GM19468 (cell line): Measurements from ENCODE around the gene TGFB3.
A peak's percentile ranks its signal among the peaks of the same experiment; 100 is the strongest.
"Not testable (repeated sequence)": the region's sequence is repeated elsewhere in the genome, so short reads cannot be mapped to it uniquely, and the experiment has no call there.

Experiments
- ATAC-seq: cut with Tn5 transposase; IDR thresholded peaks from one replicate; pipeline ENCODE4 v1.9.1; 2021; ENCODE audit warnings: mild to moderate bottlenecking, moderate library complexity, moderate number of reproducible peaks; ENCODE audit not compliant: unreplicated experiment; ENCODE audit errors: extremely low read depth

TGFB3 gene

GRCh38 chr14:75981426-75982265 lies at the start of gene TGFB3:
TSS of gene TGFB3 (minus strand) at chr14:75981995. CDS start at chr14:75980893, 1,102 bp downstream.
- peak; percentile 25 for ATAC-seq

- no peak for ATAC-seq
These were observed 42.6 kb upstream of the TGFB3 start for GRCh38 chr14:76024211-76024907.

GRCh38 chr14:76023757-76024156 lies 42.0 kb upstream of the TGFB3 start:
- ATAC-seq: no peak

- no peak for ATAC-seq
These were observed 41.2 kb upstream of the TGFB3 start for GRCh38 chr14:76022991-76023390.

- ATAC-seq: no peak
These were observed 37.9 kb upstream of the TGFB3 start for GRCh38 chr14:76019676-76020075.

- ATAC-seq: no peak
These were observed 33.9 kb upstream of the TGFB3 start for GRCh38 chr14:76015668-76016067.

GRCh38 chr14:76015191-76015590 lies 33.4 kb upstream of the TGFB3 start:
- ATAC-seq: no peak

- no peak for ATAC-seq
These were observed 30.6 kb upstream of the TGFB3 start for GRCh38 chr14:76012354-76012753.

- no peak for ATAC-seq
These were observed 30.1 kb upstream of the TGFB3 start for GRCh38 chr14:76011930-76012329.

- ATAC-seq: not testable (repeated sequence)
These were observed 27.8 kb upstream of the TGFB3 start for GRCh38 chr14:76009627-76010026.

GRCh38 chr14:76007852-76008251 lies 26.1 kb upstream of the TGFB3 start:
- no peak for ATAC-seq

GRCh38 chr14:76007379-76007778 lies 25.6 kb upstream of the TGFB3 start:
- no peak for ATAC-seq

GRCh38 chr14:76006253-76006652 lies 24.5 kb upstream of the TGFB3 start:
- no peak for ATAC-seq

GRCh38 chr14:76002383-76002782 lies 20.6 kb upstream of the TGFB3 start:
- no peak for ATAC-seq

- ATAC-seq: no peak
These were observed 17.9 kb upstream of the TGFB3 start for GRCh38 chr14:75999511-76000190.

- no peak for ATAC-seq
These were observed 14.7 kb upstream of the TGFB3 start for GRCh38 chr14:75996488-75996887.

GRCh38 chr14:75995372-75996041 lies 13.7 kb upstream of the TGFB3 start:
- no peak for ATAC-seq

GRCh38 chr14:75993567-75994041 lies 11.8 kb upstream of the TGFB3 start:
- no peak for ATAC-seq

GRCh38 chr14:75991753-75992152 lies 10.0 kb upstream of the TGFB3 start:
- ATAC-seq: no peak

GRCh38 chr14:75990297-75990696 lies 8.5 kb upstream of the TGFB3 start:
- no peak for ATAC-seq
